B cell (primary cell): ENCODE data around the gene TYW5. TPM values are rescaled to one million over a fixed set of nuclear protein-coding genes. Genes with fewer than 3 reads are reported as not detected.

ENCODE experiments used
- ATAC-seq: fragments of 200-7000 bp; cut with Tn5 transposase; one replicate; pipeline ENCODE4 v1.10.0; 2021; ENCODE audit warnings: low read depth, mild to moderate bottlenecking, moderate number of reproducible peaks, moderate library complexity
- CTCF ChIA-PET: fragments of 350-600 bp; sonication (Branson Sonifier 250); formaldehyde crosslinking; loops from one replicate; lab custom pipeline; 2021; ENCODE audit warnings: antibody characterized with exemption, inconsistent platforms; lab: Charles Lee
- POLR2A ChIA-PET: fragments of 350-600 bp; sonication (Branson Sonifier 250); formaldehyde crosslinking; loops from one replicate; lab custom pipeline; 2021; ENCODE audit warnings: antibody characterized with exemption; lab: Charles Lee
- DNase-seq: peaks from one replicate; pipeline ENCODE4 v3.0.0; 2013
- H2AFZ ChIP-seq: 2 replicates; pipeline ENCODE4 v1.6.1; 2012; ENCODE audit warnings: mild to moderate bottlenecking, low read depth, low read length; ENCODE audit not compliant: insufficient read depth, poor library complexity, severe bottlenecking
- H3K27ac ChIP-seq, 2 donors: 1 replicate in 1 of 2; 2 replicates in 1 of 2; pipeline ENCODE4 v1.5.1; 2012 to 2013; ENCODE audit warnings: low read length in 2 of 2, mild to moderate bottlenecking in 2 of 2, moderate library complexity in 1 of 2
- H3K27me3 ChIP-seq, 4 experiments: fragments of 200-600 bp in 1 of 4; sonication (generic) in 1 of 4; replicated peaks in 1 of 4; 1 replicate in 2 of 4; 2 replicates in 2 of 4; pipeline versions ENCODE4 v1.6.1 to v1.7.0; 2013 to 2016; ENCODE audit warnings: low read length in 3 of 4, mild to moderate bottlenecking in 2 of 4, mixed read lengths in 1 of 4, moderate library complexity in 1 of 4; ENCODE audit not compliant: insufficient read depth in 4 of 4, control insufficient read depth in 3 of 4; ENCODE audit errors: control extremely low read depth in 1 of 4
- H3K36me3 ChIP-seq, 2 experiments: replicated peaks in 1 of 2; 1 replicate in 1 of 2; 2 replicates in 1 of 2; pipeline versions ENCODE4 v1.6.1 to v1.7.1; 2013; ENCODE audit warnings: low read length in 1 of 2; ENCODE audit not compliant: insufficient read depth in 2 of 2, control insufficient read depth in 1 of 2; ENCODE audit errors: control extremely low read depth in 1 of 2, extremely low read depth in 1 of 2
- H3K4me1 ChIP-seq, 2 donors: fragments of 200-600 bp in 1 of 2; sonication (generic) in 1 of 2; 1 replicate in 1 of 2; 2 replicates in 1 of 2; pipeline versions ENCODE4 v1.5.1 to v1.6.1; 2013 to 2017; ENCODE audit warnings: low read length in 2 of 2; ENCODE audit not compliant: control insufficient read depth in 2 of 2, insufficient read depth in 2 of 2
- H3K4me2 ChIP-seq: replicated peaks from 2 replicates; pipeline ENCODE3; 2012; ENCODE audit warnings: mild to moderate bottlenecking, low read depth, low read length; ENCODE audit not compliant: poor library complexity, severe bottlenecking
- H3K4me3 ChIP-seq, 5 experiments: fragments of 200-600 bp in 1 of 5; sonication (generic) in 1 of 5; 1 replicate in 3 of 5; 2 replicates in 2 of 5; pipeline versions ENCODE4 v1.5.1 to v1.7.0; 2011 to 2016; ENCODE audit warnings: low read length in 4 of 5, mild to moderate bottlenecking in 4 of 5, low read depth in 2 of 5, control low read depth in 1 of 5, moderate library complexity in 1 of 5; ENCODE audit not compliant: insufficient read depth in 1 of 5; ENCODE audit errors: control extremely low read depth in 1 of 5, extremely low read depth in 1 of 5
- H3K79me2 ChIP-seq: fragments of 200-600 bp; sonication (generic); one replicate; pipeline ENCODE4 v1.6.0; 2016; ENCODE audit warnings: low read length; ENCODE audit not compliant: control insufficient read depth, insufficient read depth
- H3K9ac ChIP-seq: fragments of 200-600 bp; sonication (generic); 2 replicates; pipeline ENCODE4 v1.6.1; 2017; ENCODE audit warnings: mild to moderate bottlenecking, low read length, moderate library complexity
- H3K9me3 ChIP-seq, 3 donors: one replicate each; pipeline versions ENCODE4 v1.6.1 to v1.7.1; 2013; ENCODE audit warnings: low read length in 2 of 3; ENCODE audit not compliant: control insufficient read depth in 2 of 3, insufficient read depth in 1 of 3; ENCODE audit errors: control extremely low read depth in 1 of 3
- H4K20me1 ChIP-seq: 2 replicates; pipeline ENCODE4 v1.6.0; 2012; ENCODE audit warnings: mild to moderate bottlenecking, low read length; ENCODE audit not compliant: insufficient read depth, control insufficient read depth, poor library complexity, severe bottlenecking
- H3K27ac Mint-ChIP-seq: one replicate; pipeline ENCODE4 v1.8.0; 2021; ENCODE audit warnings: mixed read lengths
- H3K27me3 Mint-ChIP-seq: one replicate; pipeline ENCODE4 v1.8.0; 2021; ENCODE audit warnings: mixed read lengths
- H3K4me1 Mint-ChIP-seq: one replicate; pipeline ENCODE4 v1.8.0; 2021; ENCODE audit warnings: mixed read lengths
- H3K4me3 Mint-ChIP-seq: one replicate; pipeline ENCODE4 v1.8.0; 2021; ENCODE audit warnings: mixed read lengths
- H3K9me3 Mint-ChIP-seq: one replicate; pipeline ENCODE4 v1.8.0; 2022; ENCODE audit warnings: mixed read lengths; ENCODE audit not compliant: insufficient read depth
- EZH2 ChIP-seq: IDR thresholded peaks from 2 replicates; pipeline ENCODE4 v1.6.1; 2012; ENCODE audit warnings: borderline replicate concordance, low read depth, mild to moderate bottlenecking, moderate library complexity, low read length; ENCODE audit not compliant: insufficient read depth, poor library complexity, severe bottlenecking
- WGBS: methylation state at CpG from one replicate; pipeline ENCODE4 v1.1.5; 2013; ENCODE audit warnings: missing lambda C conversion rate; ENCODE audit not compliant: insufficient coverage; 5-methylcytosine and 5-hydroxymethylcytosine counted together
- intact Hi-C: fragments of 100-400 bp; cut with micrococcal nuclease; formaldehyde crosslinking; loops from one replicate; pipeline ENCODE4 v1.10.0; 2022
- polyA plus RNA-seq: library from polyadenylated mRNA; depleted of rRNA; stranded (reverse); fragments of >200 nt; gene quantifications from 2 replicates; pipeline ENCODE4 v1.2.3, GENCODE V29; 2012
- total RNA-seq, 2 donors: library from RNA; stranded (reverse); fragments of 120-200 nt in 1 of 2; gene quantifications; 1 replicate in 1 of 2; 2 replicates in 1 of 2; pipeline versions ENCODE4 v1.2.3 to v1.2.4, GENCODE V29; 2013 to 2022
- TF ChIP-seq, protein P1 (sequence below): fragments of 200-600 bp; IDR thresholded peaks from one replicate; pipeline ENCODE4 v1.8.0; 2022; ENCODE audit warnings: antibody characterized with exemption, mild to moderate bottlenecking

TYW5 gene
- total and polyA plus RNA-seq, 2 donors (not counting 1 experiment from before 2014, with no cell fraction given) = 4.5 to 15.0 TPM

GRCh38 chr2:199883474-199884212 is 71.6 kb downstream of the TYW5 start:
- Histone ChIP-seq H3K79me2 (no peaks in the 10 kb centered on the region), H3K4me2 (no peak overlapping the region), H2AFZ (no peak overlapping the region), H4K20me1 (no peaks in the 10 kb centered on the region), H3K27ac (no peak overlapping the region), H3K4me3 (no peak overlapping the region), H3K4me1 (no peaks in the 10 kb centered on the region), H3K27me3 (no peaks in the 10 kb centered on the region), H3K9ac (no peak overlapping the region), H3K36me3 (no peaks in the 10 kb centered on the region), H3K9me3 (peaks cover 0 to 5% (median 1%) of the 10 kb centered on the region in 3 donors)
- POLR2A ChIA-PET = no interaction called here
- DNase-seq = no peak
- intact Hi-C loops = no loop called here
- no peaks in the 10 kb centered on the region for H3K9me3 Mint-ChIP-seq
- WGBS = 100% methylated on average over 1 of the region's 6 CpGs
- ATAC-seq = no peak
- H3K27ac Mint-ChIP-seq = no peak overlapping the region
- TF ChIP-seq EZH2 = no peak
- TF ChIP-seq, protein P1, sequence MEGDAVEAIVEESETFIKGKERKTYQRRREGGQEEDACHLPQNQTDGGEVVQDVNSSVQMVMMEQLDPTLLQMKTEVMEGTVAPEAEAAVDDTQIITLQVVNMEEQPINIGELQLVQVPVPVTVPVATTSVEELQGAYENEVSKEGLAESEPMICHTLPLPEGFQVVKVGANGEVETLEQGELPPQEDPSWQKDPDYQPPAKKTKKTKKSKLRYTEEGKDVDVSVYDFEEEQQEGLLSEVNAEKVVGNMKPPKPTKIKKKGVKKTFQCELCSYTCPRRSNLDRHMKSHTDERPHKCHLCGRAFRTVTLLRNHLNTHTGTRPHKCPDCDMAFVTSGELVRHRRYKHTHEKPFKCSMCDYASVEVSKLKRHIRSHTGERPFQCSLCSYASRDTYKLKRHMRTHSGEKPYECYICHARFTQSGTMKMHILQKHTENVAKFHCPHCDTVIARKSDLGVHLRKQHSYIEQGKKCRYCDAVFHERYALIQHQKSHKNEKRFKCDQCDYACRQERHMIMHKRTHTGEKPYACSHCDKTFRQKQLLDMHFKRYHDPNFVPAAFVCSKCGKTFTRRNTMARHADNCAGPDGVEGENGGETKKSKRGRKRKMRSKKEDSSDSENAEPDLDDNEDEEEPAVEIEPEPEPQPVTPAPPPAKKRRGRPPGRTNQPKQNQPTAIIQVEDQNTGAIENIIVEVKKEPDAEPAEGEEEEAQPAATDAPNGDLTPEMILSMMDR = no peak
- CTCF ChIA-PET = no interaction called here
- no peaks in the 10 kb centered on the region for H3K4me1 Mint-ChIP-seq
- no peak overlapping the region for H3K4me3 Mint-ChIP-seq
- H3K27me3 Mint-ChIP-seq = no peaks in the 10 kb centered on the region

DNA sequence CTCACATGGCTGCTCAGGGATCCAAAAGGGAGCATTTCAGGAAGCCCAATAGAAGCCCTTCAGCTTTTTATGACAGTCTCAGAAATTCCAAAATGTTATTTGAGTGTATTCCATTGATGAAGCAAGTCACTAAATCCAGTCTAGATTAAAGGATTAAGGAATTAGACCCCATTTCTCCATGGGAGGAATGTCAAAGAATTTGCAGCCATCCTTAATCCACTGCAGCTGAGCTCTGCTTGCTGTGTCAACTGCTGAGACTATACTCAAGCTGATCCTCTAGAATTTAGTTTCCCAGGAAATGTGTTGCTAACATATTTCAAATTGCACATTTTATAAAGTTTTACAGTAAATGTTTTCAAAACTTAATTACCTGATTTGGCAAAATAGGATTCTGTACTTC is 72.6 kb downstream of the TYW5 start:
- TF ChIP-seq, protein P1 = no peak
- no peak for TF ChIP-seq EZH2
- H3K4me1 Mint-ChIP-seq = no peaks in the 10 kb centered on the region
- no peak for ATAC-seq
- no peaks in the 10 kb centered on the region for H3K9me3 Mint-ChIP-seq
- POLR2A ChIA-PET = no interaction called here
- Histone ChIP-seq H3K4me3 (no peak overlapping the region), H2AFZ (no peak overlapping the region), H3K9ac (no peak overlapping the region), H3K36me3 (no peaks in the 10 kb centered on the region), H3K79me2 (no peaks in the 10 kb centered on the region), H3K4me2 (no peak overlapping the region), H3K27ac (no peak overlapping the region), H3K4me1 (no peaks in the 10 kb centered on the region), H3K9me3 (peaks cover 0 to 5% (median 1%) of the 10 kb centered on the region in 3 donors), H4K20me1 (no peaks in the 10 kb centered on the region), H3K27me3 (no peaks in the 10 kb centered on the region)
- no peaks in the 10 kb centered on the region for H3K27me3 Mint-ChIP-seq
- no peak for DNase-seq
- H3K27ac Mint-ChIP-seq = no peak overlapping the region
- CTCF ChIA-PET = interaction anchor here (0.6 kb wide), 1 partner anchor 671 kb away, joined by 3 read pairs; no protein-coding TSS in a partner anchor
- intact Hi-C loops = no loop called here
- H3K4me3 Mint-ChIP-seq = no peak overlapping the region
